NK-92 treated with Interleukin-12 subunit alpha and Interleukin-12 subunit beta, amount 100 ng/mL, for 24 hours (cell line): ENCODE measurements around the gene B4GALNT4.
"Not testable (repeated sequence)": the region's sequence is repeated elsewhere in the genome, so short reads cannot be mapped to it uniquely, and the experiment has no call there.

Experiments
- DNase-seq: peaks from one replicate; lab custom pipeline; 2025; lab: John Stamatoyannopoulos, UW

The B4GALNT4 gene

DNA sequence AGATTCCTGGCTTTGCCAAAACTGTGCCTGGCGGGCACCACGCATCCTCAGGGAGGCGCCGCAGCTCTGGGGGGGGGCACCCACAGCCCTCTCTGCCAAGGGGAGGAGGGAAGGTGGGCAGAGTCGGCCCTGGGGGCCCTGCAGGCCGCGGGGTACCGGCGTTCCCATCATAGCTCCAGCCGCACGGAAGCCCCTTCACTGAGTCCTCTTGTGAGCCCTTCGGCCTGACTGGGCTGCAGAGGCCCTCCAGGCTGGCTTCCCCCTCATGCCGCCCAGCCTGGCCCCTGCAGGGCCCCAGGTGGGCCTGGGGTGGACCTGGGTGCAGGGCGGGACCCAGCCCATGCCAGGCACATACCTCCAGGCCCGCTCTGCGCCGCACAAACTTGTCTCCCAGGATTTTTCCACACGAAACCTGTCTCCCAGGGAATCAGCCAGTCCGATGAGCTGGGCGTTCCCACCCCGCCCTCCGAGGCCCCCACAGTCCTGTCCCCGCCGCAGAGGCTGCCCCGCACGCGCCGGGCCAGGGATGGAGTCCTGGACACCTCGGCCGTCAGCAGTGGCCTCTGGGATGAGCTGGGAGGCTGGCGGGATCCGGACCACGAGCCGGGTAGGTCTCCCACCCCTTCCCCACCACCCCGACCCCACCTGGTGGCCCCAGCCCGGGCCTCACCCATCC lies 22.9 kb downstream of the B4GALNT4 start:
- DNase-seq = no peak

DNA sequence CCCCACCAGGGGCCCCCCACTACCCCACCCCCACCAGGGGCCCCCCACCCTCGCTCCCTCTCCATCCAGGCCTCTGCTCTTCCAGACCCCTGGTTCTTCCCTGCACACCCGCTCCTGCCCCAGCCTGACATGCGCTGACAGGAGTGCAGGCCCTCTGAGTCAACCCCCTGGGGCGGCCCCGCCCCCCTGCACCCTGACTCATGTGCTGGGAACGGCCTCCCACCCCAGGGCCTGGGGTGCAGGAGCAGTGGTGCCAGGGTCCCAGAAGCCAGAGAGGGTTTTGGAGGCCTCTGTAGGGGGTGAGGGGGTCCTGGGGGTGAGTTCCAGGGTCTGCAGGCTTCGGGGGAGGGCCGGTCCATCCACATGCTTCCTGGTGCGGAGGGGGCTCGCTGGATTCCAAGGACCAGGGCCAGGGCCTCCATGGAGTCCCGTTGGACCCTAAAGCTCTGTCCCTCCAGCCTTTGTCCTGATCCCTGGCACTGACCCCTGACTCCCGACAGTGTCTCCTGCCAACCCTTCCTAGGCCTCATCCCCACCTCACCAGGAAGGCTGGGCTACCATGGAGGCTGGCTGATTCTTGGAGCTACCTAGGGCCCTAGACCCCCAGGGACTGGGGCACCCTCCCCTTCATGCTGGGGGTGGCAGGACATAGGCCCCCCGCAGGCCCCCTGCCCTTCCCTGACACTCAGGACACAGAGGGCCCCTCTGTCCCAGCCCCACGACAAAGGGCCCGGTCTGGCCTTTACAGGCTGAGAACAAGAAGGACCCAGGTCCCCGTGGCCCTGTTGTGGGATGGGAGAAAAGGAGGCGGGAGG lies 24.1 kb downstream of the B4GALNT4 start:
- DNase-seq = no peak

DNA sequence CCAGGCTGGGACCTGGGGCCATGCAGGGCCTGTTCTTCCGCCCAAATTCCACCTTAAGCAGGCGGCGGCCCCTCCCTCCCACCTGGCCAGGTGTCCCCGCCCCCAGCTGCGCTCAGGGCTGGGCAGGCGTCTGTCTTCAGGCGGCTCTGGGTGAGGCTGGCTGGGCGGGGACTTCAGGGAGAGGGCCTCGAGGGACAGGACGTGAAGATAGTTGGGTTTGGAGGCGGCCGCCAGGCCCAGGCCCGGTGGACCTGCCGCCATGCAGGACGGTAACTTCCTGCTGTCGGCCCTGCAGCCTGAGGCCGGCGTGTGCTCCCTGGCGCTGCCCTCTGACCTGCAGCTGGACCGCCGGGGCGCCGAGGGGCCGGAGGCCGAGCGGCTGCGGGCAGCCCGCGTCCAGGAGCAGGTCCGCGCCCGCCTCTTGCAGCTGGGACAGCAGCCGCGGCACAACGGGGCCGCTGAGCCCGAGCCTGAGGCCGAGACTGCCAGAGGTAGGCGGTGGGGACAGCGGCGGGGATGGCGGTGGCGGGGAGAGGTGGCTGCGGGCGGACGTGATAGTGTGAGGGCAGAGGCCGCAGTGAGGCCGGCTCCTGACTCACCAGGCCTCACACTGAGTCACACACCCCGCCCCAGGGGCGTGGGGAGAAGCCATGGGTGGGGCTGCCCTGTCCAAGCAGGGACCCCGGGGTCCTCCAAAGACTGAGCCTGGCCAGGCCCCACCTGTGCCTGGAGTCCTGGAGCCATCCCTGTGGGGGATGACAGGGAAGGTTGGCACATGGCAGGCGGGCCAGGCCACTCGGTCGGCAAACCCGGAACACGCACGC lies 24.9 kb downstream of the B4GALNT4 start, which contains the start of gene PKP3:
PKP3 (plus strand) TSS at position 176 of the 824 bp plus-strand sequence; CDS start at position 260, 84 bp downstream.
- DNase-seq = no peak

DNA sequence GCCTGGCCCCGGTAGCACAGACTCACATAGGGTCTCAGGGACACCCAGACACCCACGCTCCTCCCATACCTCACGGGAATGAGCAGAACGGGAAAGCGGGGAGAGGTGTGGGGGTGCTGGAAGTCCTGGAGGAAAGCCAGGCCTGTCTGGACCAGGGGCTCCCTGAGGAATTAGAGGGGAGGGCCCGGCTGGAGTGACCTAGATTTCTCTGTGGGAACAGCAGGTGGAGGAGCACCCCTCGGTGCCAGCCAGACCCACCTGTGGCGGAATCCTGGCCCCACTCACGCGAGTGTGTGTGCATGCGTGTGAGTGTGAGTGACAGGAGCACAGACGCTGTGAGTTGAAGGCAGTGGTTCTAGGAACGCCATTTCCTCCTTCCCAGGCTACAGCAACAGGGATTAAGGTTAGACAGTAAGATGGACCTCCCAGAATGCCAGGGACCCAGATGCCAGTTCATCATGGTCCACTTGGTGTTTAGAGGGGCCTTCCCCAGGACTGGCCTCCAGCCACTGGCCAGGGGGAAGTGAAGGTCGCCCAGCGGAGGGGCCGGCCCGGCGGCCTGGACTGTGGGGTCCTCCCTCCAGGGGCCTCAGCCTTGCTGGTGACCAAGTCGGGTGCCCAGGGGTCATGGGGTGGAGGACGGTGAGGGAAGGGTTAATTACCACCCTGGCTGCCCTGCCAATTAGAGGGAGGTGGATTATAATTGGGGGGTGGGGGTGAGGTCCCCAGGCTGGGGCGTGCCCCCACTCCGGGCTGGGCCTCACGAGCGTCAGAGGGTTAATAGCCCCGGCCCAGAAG lies 25.8 kb downstream of the B4GALNT4 start:
- DNase-seq = no peak

DNA sequence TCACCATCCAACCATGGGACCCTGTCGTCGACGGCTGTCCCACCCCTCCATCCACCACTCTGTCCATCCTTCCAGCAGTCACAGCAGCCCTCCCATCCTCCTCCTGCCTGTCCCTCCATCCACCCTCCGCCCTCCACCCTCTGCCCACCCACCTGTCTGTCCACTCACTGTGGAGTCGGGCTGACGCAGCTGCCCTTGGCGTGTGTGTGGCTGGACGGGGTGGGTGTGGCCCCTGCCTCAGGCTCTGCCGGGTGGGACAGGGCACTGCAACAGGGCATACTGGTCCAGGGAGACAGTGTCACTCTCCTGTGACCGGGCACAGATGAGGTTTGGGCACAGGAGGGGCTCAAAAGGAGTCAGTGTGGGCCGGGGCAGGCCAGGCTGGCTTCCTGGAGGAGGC lies 26.6 kb downstream of the B4GALNT4 start:
- DNase-seq = no peak

DNA sequence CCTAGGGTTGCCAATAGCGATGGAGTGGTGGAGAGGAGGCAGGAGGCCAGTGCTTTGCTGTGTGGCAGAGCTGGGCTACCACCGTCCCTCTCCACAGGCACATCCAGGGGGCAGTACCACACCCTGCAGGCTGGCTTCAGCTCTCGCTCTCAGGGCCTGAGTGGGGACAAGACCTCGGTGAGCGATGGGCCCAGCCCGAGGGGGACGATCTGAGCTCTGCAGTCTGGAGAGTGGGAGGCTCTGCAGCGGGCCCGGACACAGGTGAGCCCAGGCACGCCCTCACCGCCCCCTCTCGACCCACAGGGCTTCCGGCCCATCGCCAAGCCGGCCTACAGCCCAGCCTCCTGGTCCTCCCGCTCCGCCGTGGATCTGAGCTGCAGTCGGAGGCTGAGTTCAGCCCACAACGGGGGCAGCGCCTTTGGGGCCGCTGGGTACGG lies 27.2 kb downstream of the B4GALNT4 start:
- DNase-seq = no peak

DNA sequence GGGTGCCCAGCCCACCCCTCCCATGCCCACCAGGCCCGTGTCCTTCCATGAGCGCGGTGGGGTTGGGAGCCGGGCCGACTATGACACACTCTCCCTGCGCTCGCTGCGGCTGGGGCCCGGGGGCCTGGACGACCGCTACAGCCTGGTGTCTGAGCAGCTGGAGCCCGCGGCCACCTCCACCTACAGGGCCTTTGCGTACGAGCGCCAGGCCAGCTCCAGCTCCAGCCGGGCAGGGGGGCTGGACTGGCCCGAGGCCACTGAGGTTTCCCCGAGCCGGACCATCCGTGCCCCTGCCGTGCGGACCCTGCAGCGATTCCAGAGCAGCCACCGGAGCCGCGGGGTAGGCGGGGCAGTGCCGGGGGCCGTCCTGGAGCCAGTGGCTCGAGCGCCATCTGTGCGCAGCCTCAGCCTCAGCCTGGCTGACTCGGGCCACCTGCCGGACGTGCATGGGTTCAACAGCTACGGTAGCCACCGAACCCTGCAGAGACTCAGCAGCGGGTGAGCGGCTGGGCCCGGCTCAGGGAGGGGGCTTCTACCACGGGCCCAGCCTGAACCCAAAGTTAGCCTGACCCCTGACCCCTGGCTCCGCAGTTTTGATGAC lies 27.7 kb downstream of the B4GALNT4 start:
- no peak for DNase-seq

DNA sequence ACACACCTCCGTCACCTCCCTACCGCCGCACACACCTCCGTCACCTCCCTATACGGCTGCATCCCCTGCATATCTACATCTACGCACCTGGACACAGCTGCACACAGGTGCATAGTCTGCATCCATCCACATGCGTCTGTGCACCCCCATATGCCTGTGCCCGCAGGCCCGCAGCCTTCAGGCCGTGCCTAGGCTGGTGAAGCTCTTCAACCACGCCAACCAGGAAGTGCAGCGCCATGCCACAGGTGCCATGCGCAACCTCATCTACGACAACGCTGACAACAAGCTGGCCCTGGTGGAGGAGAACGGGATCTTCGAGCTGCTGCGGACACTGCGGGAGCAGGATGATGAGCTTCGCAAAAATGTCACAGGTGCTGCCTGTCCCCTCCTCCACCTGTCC lies 29.5 kb downstream of the B4GALNT4 start:
- DNase-seq = no peak

DNA sequence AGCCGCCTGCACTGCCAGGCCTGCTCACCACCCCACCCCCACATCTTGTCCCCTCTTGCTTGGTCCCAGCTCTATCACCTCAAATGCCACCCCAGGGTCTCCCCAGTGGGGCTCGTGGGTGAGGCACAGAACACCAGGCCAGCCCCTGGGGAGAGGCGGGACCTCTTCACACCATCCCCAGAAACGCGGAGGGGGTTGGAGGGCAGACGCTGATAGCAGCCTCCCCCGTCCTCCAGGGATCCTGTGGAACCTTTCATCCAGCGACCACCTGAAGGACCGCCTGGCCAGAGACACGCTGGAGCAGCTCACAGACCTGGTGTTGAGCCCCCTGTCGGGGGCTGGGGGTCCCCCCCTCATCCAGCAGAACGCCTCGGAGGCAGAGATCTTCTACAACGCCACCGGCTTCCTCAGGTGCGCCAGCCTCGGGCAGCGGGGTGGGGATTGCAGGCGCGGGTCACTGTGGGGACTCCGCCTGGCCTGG lies 30.5 kb downstream of the B4GALNT4 start:
- DNase-seq = no peak

DNA sequence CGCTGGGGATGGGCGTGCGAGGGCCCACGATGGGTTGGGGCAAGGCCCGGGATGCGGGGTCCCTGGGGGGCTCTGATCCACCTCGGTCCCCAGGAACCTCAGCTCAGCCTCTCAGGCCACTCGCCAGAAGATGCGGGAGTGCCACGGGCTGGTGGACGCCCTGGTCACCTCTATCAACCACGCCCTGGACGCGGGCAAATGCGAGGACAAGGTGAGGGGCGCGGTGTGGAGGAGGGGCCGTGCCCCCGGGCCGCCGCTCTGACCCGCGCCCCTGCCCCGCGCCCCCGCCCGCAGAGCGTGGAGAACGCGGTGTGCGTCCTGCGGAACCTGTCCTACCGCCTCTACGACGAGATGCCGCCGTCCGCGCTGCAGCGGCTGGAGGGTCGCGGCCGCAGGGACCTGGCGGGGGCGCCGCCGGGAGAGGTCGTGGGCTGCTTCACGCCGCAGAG lies 31.0 kb downstream of the B4GALNT4 start:
- DNase-seq = no peak

DNA sequence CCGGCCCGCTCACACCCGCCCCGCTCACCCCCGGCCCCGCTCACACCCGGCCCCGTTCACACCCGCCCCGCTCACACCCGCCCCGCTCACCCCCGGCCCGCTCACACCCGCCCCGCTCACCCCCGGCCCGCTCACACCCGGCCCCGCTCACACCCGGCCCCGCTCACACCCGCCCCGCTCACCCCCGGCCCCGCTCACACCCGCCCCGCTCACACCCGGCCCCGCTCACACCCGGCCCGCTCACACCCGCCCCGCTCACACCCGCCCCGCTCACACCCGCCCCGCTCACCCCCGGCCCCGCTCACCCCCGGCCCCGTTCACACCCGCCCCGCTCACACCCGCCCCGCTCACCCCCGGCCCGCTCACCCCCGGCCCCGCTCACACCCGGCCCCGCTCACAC lies 31.9 kb downstream of the B4GALNT4 start:
- DNase-seq = not testable (repeated sequence)

DNA sequence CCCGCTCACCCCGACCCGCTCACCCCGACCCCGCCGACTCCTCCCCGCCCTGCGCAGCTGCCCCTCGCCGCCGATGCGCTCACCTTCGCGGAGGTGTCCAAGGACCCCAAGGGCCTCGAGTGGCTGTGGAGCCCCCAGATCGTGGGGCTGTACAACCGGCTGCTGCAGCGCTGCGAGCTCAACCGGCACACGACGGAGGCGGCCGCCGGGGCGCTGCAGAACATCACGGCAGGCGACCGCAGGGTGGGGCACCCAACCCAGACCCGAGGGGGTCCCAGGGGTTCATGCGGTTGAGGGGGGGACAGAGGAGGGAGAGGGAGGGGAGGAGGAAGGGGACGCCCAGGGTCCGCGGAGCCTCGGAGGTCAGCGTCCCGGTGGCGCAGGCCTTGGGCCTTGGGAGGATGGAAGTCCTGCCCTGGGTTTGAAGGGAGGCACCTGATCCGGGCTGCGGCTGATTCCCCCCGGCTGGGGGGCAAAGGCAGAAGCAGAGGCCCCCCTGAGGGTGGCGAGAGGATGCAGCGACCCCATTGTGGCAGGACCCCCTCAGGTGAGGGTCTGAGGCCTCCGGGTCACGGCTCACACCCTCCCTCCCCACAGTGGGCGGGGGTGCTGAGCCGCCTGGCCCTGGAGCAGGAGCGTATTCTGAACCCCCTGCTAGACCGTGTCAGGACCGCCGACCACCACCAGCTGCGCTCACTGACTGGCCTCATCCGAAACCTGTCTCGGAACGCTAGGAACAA lies 33.9 kb downstream of the B4GALNT4 start:
- no peak for DNase-seq

DNA sequence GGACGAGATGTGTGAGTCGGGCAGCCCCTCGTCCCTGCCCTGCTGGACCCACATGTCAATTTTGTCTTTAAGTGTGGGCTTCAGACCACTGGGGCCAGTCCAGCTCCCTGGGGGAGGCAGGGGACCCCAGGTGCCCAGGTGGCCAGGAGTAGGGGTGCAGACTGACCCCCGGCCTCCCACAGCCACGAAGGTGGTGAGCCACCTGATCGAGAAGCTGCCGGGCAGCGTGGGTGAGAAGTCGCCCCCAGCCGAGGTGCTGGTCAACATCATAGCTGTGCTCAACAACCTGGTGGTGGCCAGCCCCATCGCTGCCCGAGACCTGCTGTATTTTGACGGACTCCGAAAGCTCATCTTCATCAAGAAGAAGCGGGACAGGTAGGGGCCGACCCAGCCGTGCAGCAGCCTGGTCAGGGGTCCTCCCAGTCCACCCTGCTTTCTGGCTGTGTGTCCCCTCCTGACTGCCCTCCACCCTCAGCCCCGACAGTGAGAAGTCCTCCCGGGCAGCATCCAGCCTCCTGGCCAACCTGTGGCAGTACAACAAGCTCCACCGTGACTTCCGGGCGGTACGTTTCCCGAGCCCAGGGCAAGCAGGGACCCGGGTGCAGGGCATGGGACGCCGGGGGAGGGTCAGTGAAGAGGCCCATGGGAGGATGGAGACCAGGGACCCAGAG lies 34.6 kb downstream of the B4GALNT4 start:
- DNase-seq = no peak

DNA sequence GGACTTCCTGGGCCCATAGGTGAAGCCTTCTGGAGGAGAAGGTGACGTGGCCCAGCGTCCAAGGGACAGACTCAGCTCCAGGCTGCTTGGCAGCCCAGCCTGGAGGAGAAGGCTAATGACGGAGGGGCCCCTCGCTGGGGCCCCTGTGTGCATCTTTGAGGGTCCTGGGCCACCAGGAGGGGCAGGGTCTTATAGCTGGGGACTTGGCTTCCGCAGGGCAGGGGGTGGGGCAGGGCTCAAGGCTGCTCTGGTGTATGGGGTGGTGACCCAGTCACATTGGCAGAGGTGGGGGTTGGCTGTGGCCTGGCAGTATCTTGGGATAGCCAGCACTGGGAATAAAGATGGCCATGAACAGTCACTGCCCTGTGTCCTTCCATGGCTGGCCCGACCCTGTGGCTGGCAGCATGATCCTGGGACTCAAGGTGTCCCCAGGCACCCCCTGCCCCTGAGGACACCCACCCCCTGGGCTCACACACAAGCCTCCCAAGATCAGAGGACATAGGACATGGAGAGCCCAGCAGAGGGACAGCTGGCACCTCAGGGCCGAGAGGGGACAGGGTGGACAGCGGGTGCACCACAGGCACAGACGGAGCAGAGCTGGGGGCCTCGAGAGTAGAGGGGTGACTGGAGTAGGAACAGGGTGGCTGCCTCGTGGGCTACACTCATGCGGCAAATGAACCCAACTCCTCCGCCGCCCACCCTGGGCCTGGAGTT lies 35.4 kb downstream of the B4GALNT4 start:
- DNase-seq = no peak

DNA sequence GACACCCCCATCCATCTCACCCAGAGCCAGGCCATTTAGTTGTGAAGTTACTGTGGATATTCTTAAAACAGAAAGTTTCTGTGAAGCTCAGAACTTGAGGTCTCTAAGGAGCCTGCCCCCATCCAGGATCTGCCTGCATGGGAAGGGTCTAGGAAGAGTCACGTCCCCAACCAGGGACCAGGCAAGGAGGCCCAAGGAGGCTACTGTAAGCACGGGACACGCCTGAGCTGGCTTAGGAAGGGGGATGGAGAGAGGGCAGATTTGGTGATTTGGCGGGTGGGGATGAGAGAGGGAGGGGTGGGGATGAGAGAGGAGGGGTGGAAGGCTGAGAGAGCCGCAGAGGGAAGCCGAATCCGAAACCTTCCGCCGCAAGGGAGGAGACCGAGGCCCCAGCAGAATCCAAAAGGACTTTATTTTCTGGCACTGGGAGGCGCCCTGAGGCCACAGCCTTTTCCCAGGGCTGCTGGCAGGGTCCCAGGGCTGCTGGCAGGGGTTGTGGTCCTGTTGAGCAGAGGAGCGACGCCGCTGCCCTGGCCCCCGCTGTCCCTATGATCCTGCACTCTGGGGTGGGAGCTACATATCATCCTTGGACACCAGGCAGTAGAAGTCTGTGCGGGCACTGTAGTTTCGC lies 36.1 kb downstream of the B4GALNT4 start:
- DNase-seq = no peak

DNA sequence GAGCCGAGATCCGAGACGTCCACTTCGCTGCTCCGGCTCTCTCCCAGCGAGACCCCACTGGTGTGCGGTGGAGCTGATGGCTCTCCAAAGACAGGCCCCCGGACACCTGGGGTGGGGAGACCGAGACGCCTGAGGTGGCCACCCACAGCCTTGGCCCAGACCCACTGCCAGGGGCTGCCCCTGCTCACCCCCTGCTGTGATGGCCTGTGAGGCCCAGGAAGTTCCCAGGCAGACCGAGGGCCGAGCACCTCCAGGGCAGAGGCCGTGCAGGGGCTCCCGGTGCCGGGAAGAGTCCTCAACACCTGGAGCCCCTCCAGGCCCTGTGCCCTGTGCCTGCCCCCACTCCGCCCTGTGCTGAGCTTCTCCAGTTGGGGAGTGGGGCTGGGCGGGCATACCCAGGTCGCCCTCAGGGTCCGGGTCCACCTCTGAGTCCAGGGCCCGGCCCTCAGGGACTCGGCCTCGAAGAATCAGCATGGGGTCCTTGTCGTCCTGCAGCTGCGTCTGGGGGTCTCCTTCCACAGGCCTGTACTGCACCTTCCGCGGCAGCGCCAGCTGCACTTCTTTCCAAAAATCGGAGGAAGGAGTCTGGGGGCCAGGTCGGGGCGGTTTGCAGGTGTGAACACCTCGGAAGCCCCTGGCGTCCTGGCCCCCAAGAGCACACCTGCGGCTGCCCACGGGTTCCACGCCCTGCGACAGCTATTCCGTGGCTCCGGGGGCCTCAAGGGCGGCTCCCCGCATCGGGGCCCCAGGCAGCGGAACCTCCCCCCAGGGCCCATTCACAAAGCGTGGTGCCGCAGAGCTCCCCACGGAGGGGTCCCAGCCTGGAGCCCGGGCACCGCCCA lies 36.9 kb downstream of the B4GALNT4 start:
- DNase-seq = no peak

DNA sequence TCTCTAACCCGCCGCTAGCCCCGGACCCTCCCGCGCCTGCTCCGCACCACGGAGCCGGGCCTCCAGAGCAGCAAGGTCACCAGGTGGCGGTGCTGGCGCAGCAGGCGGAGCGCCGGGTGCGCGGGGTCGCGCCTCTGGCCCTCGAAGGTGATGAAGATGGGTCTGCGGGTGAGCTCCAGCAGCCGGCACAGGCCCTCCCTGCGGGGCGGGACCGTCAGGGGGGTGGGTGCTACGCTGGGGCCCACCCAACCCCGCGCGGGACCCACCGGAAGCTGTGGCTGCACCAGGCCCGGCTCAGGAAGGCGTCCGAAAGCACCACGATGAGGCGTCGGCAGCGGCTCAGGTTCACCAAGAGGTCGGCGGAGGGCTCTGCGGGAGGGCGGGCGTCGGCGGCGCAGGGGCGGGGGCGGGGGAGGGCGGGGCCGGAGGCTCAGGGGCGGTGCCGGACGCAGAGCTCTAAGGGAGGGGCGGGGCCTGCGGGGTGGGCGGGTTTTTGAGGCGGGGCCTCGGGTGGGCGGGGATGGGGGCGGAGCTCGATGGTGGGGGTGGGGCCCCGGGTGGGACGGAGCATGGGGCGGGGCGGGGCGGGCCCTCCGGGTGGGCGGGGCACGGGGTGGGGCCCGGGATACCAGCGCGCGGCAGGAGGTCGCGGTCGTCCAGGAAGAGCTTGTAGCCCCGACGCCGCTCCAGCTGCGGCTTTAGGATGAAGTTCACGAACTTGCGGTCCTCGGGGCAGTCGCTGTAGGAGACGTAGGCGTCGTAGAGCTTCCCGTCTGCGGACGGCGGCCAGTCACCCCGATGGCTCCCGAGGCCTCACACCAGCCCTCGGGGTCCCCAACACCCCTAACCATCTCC lies 37.7 kb downstream of the B4GALNT4 start:
- peak; percentile 77 for DNase-seq
